HepG2 (cell line): ENCODE data around the gene EOLA1. TPM values are rescaled to one million over a fixed set of nuclear protein-coding genes. Genes with fewer than 3 reads are reported as not detected.

Experiments used
- CREB1 ChIP-seq, 2 experiments: fragments of 450-650 bp in 1 of 2; IDR thresholded peaks; 2 replicates each; pipeline ENCODE4 v1.6.1; 2016 to 2017; ENCODE audit warnings: control low read depth in 1 of 2, mild to moderate bottlenecking in 1 of 2, missing compliant biosample characterization in 1 of 2, missing genetic modification characterization in 1 of 2
- ELF3 ChIP-seq: IDR thresholded peaks from 2 replicates; pipeline ENCODE4 v1.6.1; 2016; ENCODE audit warnings: missing genetic modification reagents, missing compliant biosample characterization
- HIC2 ChIP-seq: sonication (generic); formaldehyde crosslinking; IDR thresholded peaks from 2 replicates; pipeline ENCODE4 v1.9.0; 2022; ENCODE audit warnings: low read depth, missing genetic modification reagents
- LRRFIP1 ChIP-seq: sonication (generic); formaldehyde crosslinking; conservative IDR thresholded peaks from 2 replicates; pipeline ENCODE4 v1.4.0; 2020; ENCODE audit warnings: missing genetic modification reagents
- MATR3 ChIP-seq: sonication (generic); formaldehyde crosslinking; IDR thresholded peaks from 2 replicates; pipeline ENCODE4 v1.4.0; 2020; ENCODE audit warnings: missing genetic modification reagents
- MTF1 ChIP-seq: sonication (generic); formaldehyde crosslinking; IDR thresholded peaks from 2 replicates; pipeline ENCODE4 v1.5.0; 2020; ENCODE audit warnings: missing genetic modification reagents
- NR2C2 ChIP-seq: sonication (generic); formaldehyde crosslinking; IDR thresholded peaks from 2 replicates; pipeline ENCODE4 v1.4.0; 2020; ENCODE audit warnings: missing genetic modification reagents, mild to moderate bottlenecking, moderate library complexity, borderline replicate concordance
- RARA ChIP-seq: IDR thresholded peaks from 2 replicates; pipeline ENCODE4 v1.6.1; 2016; ENCODE audit warnings: missing genetic modification reagents, missing compliant biosample characterization
- RARG ChIP-seq: sonication (generic); formaldehyde crosslinking; IDR thresholded peaks from 2 replicates; pipeline ENCODE4 v1.4.0; 2020; ENCODE audit warnings: low read depth, mild to moderate bottlenecking, missing genetic modification reagents
- STAG1 ChIP-seq: sonication (generic); formaldehyde crosslinking; IDR thresholded peaks from 2 replicates; pipeline ENCODE4 v1.4.0; 2020; ENCODE audit warnings: missing genetic modification reagents
- ZNF205 ChIP-seq: IDR thresholded peaks from 2 replicates; pipeline ENCODE4 v1.6.1; 2018; ENCODE audit warnings: missing biosample characterization, missing genetic modification reagents
- ZNF230 ChIP-seq: sonication (generic); formaldehyde crosslinking; IDR thresholded peaks from 2 replicates; pipeline ENCODE4 v1.4.0; 2020; ENCODE audit warnings: mild to moderate bottlenecking, missing genetic modification reagents
- ZNF326 ChIP-seq: sonication (generic); formaldehyde crosslinking; IDR thresholded peaks from 2 replicates; pipeline ENCODE4 v1.4.0; 2020; ENCODE audit warnings: missing genetic modification reagents, borderline replicate concordance
- ZNF407 ChIP-seq: sonication (generic); formaldehyde crosslinking; IDR thresholded peaks from one replicate; pipeline ENCODE4 v1.5.1; 2020; ENCODE audit warnings: mild to moderate bottlenecking, missing genetic modification reagents; ENCODE audit errors: not compliant biosample characterization
- ZNF598 ChIP-seq: sonication (generic); formaldehyde crosslinking; IDR thresholded peaks from 2 replicates; pipeline ENCODE4 v1.5.1; 2020; ENCODE audit warnings: mild to moderate bottlenecking, missing genetic modification reagents, borderline replicate concordance
- polyA plus RNA-seq, 8 experiments: library from polyadenylated mRNA; depleted of rRNA in 3 of 8; stranded (reverse) in 7 of 8; unstranded in 1 of 8; fragments of >200 nt; fragmentation: Illumina TruSeq in 4 of 8; extraction: Trizol in 4 of 8; gene quantifications; 2 replicates each; pipeline versions ENCODE4 v1.2.1 to v1.2.3, GENCODE V29; 2011 to 2016; ENCODE audit warnings: low read depth in 4 of 8, missing spikeins in 1 of 8, mixed read lengths in 1 of 8; ENCODE audit not compliant: insufficient read depth in 1 of 8
- total RNA-seq, 5 experiments: library from RNA; depleted of rRNA; stranded (reverse); fragments of >200 nt; fragmentation: Illumina TruSeq; extraction: Trizol; gene quantifications; 2 replicates each; pipeline ENCODE4 v1.2.3, GENCODE V29; 2016; ENCODE audit warnings: low read depth in 1 of 5

The EOLA1 gene
- total and polyA plus RNA-seq, 2 of the 13 experiments (the other 11 are each of a cell fraction or from before 2014, with no cell fraction given), result 6.5 to 9.6 TPM

- TF ChIP-seq ZNF407 (CRISPR knock-in tag) (no peak), ZNF230 (CRISPR knock-in tag) (no peak), RARG (no peak), MATR3 (CRISPR knock-in tag) (no peak), RARA (CRISPR knock-in tag) (no peak), MTF1 (CRISPR knock-in tag) (no peak), NR2C2 (CRISPR knock-in tag) (peak; percentile 30; the same call in 1 of the 2 replicates), ZNF598 (CRISPR knock-in tag) (no peak), ELF3 (CRISPR knock-in tag) (no peak), ZNF326 (CRISPR knock-in tag) (no peak), CREB1 (IDR thresholded peaks at IDR 0.05) (peak; percentile 84), CREB1 (CRISPR knock-in tag; IDR thresholded peaks at IDR 0.05) (peak; percentile 91), LRRFIP1 (CRISPR knock-in tag) (no peak), HIC2 (CRISPR knock-in tag) (no peak), STAG1 (no peak), ZNF205 (CRISPR knock-in tag) (no peak)
Measured at GRCh38 chrX:149540621-149541520, at the start of gene EOLA1 (continued).
